GM18499 (cell line): ENCODE data around the gene ADM2.

Experiments
- ATAC-seq: cut with Tn5 transposase; IDR thresholded peaks from one replicate; pipeline ENCODE4 v1.9.1; 2021; ENCODE audit warnings: moderate number of reproducible peaks; ENCODE audit not compliant: insufficient read depth, unreplicated experiment

Gene ADM2

DNA sequence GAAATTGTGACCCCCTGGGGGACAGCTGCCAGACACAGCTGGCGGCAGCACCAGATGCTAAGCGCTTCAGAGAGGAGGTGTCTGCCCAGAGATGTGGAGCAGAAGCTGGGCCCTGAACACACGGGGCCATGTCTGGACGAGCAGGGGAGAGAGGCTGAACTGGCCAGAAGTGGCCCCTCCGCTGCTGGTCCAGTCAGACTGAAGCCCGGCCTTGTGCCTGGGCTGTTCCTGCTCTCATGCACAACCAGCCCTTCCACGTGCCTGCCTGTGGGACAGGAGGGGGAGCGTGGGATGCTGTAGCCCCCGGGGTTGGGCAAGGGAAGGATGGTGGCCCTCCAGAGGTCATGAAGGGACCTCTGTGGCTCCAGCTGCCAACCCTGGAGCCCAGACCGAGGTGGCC lies 1.8 kb downstream of the ADM2 start:
- no peak for ATAC-seq

- ATAC-seq: no peak
These were observed 2.2 kb downstream of the ADM2 start for GRCh38 chr22:50483556-50483955.

DNA sequence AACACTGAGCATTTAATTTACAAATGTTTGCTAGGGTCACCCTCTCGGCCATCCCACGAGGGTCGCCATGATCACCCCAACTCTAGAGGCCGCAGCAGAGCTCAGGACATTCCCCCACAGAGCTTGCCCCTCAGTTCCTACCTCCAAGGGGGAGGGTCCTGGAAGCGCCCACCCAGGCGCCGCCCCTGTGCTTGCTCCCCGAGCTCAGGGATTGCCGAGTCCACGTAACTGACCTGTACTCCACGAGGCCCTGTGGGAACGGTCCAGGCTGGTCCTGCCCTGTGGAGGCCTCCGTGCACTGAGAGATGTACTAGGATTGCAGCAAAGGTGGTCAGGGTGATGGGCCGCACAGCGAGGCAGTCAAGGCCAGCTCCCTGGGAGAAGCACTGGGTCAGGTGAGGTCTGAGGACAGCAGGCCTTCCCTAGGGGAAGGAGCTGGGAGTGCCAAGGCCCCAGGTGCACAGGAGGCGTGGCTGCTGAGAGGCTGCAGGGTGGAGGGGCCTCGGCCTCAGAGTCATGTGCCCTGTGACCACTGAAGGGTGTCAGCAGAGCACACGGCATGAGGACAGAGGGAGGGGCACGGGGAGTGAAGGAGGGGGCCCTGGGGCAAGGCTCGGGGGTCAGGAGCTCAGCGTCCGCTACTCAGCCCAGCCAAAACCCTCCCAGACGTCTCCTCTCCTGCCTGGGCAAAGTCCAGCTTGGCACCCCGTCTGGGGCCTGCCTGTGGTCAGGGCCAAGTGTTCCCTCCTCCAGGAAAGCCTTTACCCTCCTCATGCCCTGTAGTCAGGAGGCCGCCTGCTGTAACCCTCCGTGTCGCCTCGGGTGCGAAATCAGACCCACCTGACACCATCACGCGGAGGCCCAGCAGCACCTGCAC lies 2.9 kb downstream of the ADM2 start:
- no peak for ATAC-seq

- ATAC-seq: no peak
These were observed 4.1 kb downstream of the ADM2 start for GRCh38 chr22:50485221-50486131.

DNA sequence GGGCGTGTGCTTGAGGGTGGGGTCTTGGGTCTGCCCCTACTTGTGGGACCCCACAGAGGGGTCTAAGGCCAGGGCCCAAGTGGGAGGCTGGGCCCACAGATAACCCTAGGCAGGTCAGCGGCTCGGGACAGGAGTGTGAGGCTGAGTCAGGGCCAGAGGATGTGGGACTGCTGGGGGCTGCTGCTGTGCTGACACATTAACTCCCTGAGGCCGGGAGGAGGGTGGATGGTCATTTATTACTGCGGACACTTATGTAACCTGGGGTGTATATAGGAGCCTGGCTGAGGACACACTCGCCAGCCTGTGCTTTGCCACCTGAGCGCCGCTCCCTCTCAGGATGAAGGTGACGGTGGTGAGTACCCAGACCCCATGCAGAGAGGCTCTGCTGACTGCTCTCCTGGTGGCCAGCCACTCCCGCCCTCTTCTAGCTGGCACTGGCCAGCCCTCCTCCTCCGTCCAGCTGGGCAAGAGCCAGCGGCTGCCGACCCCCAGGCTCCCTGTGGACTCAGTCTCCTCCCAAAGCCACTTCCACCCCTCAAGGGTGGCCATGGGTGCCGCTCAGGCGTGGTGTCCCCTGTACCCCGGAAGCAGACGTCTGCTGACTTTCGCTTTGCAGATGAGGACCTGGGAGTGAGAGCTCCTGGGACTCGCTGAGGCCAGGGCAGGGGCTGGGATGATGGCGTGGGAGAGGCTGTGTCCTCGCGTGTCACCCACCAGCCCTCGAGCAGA lies 5.4 kb downstream of the ADM2 start, which contains the start of gene MIOX:
MIOX (plus strand) TSS at position 299 of the 729 bp plus-strand sequence; CDS start at position 338, 39 bp downstream.
- no peak for ATAC-seq

DNA sequence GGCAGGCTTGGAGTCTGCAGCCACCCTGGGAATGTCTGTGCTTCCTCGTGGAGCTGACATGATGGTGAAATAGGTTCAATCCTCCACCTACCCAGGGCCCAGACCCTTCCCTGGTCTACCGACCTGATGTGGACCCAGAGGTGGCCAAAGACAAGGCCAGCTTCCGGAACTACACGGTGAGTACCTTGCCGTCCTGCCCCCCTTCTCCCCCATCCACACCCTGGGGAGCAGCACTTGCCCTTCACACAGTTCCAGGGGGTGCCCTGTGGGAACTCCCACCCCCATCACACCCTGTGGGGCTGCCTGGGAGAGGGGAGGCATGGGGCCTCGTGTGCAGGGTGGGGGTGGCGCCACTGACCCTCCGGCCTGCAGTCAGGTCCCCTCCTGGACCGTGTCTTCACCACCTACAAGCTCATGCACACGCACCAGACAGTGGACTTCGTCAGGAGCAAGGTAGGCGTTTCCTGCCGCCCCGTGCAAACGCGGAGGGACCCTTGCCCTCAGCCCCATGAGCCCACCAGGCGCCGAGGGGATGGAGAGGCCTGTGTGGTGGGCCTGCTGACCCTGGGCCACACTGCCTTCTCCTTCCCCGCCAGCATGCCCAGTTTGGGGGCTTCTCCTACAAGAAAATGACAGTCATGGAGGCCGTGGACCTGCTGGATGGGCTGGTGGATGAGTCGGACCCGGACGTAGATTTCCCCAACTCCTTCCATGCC lies 6.1 kb downstream of the ADM2 start:
- ATAC-seq: no peak

DNA sequence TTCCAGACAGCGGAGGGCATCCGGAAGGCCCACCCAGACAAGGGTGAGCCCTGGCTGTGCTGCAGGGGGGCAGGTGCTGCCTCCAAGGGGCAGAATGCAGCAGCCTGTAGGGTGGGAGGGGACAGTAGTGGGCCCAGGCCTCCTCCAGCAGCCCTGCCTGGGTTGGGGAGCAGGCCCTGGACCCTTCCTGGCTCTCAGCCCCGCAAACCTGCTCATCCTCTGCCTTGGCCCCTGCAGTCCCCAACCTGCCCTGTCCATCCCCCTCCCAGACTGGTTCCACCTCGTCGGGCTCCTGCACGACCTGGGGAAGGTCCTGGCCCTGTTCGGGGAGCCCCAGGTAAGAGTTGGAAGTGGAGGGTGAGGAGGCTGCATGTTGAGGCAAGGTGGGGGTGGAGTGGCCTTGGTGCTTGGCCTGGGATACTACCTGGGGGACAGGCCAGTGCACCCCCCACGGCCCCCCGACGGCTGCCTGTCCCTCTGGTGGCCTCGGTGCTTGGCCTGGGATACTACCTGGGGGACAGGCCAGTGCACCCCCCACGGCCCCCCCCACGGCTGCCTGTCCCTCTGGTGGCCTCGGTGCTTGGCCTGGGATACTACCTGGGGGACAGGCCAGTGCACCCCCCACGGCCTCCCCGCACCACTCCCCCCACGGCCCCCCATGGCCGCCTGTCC lies 6.8 kb downstream of the ADM2 start:
- ATAC-seq: no peak

- no peak for ATAC-seq
These were observed 7.5 kb downstream of the ADM2 start for GRCh38 chr22:50488886-50489285.

- no peak for ATAC-seq
These were observed 8.3 kb downstream of the ADM2 start for GRCh38 chr22:50489363-50490243.

- no peak for ATAC-seq
These were observed 9.4 kb downstream of the ADM2 start for GRCh38 chr22:50490531-50491308.

DNA sequence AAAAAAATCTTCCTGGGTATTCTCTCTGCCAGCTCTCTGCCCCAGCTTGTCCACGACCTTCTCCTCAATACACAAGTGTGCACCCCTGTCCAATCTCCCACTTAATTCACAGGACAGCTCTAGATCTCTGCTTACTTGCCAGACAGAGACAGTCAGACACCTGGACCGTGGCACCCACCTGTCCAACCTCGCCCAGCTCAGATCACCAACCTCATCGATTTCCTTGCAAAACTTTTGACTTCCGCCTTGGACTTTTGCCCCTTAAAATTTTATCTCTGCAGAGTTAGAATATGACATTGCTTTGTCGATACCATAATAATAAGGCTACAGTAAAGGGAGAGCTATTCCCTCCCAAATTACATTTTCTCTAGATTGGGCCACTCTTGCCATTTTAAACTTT lies 15.8 kb downstream of the ADM2 start:
- ATAC-seq: no peak

- ATAC-seq: no peak
These were observed 17.1 kb downstream of the ADM2 start for GRCh38 chr22:50498322-50498890.

- no peak for ATAC-seq
These were observed 19.1 kb downstream of the ADM2 start for GRCh38 chr22:50500452-50500851.

DNA sequence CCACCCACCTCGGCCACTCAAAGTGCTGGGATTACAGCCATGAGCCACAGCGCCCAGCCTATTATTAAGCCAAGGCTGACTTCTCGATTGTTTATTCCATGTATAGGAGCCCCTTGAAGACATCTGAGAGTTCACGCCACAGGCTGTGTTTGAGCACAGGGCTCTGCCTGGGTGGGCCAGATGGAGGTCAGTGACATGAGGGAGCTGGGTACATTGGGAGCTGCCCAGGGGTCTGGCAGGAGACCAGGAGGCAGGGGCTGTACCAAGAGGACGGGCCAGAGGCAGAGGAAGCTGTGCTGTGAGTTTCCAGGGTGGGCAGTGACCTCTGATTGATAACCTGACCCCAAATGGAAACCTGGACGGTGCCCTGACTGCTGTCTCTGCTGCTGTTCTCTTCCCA lies 20.8 kb downstream of the ADM2 start:
- no peak for ATAC-seq

DNA sequence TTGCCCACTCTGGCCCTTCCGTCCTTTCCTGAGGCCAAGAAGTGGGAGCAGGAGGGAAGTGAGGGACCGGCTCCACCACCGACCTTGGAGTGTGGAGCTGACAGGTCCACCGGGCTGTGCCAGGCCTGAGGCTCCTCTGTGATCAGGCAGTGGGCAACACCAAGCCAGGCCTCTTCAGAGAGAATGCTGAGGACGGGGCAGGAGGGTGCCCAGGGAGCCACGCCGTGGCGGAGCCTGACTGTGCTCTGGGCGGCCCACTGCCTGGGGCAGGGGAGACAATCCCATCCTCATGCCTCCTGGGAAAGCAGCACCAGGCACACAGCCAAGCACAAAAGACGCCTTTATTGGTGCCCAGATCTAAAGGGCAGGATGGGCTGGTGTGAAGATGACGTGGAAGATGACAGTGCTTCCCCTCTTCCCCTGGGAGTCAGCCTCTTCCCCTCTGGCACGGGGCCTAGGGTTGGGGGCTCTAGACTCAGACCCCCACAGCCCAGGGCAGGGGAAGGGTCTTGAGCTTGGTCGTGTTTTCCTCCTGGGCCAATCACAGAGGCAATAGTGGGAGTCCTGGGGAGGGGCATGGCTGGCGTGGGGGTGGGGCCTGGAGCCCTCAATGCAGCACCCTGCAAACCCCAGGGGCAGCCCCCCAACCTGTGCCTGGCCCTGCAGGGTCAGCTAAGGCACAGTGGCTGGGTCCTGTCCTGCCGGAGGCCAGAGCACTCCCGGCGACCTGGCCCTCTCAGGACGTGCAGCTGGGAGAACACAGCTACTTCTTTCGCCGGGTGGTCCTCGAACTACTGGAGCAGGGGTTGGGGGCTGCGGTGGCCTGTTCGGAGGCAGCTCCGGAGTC lies 21.5 kb downstream of the ADM2 start:
- no peak for ATAC-seq

DNA sequence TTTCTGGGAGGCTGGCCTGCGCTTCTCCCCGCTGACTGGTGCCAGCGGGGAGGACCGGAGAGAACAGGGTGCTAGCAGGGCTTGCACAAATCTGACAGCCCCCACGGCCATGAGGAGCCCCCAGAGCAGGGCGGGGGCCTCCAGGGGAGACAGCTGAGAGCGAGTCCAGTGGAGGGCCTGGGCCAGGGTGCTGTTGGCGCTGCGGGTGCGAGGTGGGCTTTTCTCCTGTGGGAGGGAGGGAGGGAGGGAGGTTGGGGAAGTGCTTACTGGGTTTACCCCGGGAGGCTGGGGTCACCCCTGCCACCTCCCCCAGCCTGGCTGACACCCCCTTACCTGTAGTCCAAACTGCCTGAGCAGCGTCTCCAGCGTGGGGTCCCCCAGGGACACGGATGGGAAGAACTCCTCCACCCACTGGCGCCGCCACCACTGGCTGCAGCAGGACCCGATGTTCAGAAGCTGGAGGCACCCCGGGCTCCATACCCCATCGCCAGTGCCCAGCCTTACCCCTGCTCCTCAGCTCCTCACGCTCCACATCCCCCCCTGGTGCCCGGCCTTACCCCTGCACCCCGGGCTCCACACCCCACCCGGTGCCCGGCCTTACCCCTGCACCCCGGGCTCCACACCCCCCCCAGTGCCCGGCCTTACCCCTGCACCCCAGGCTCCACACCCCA lies 22.3 kb downstream of the ADM2 start:
- no peak for ATAC-seq
